Eye (tissue), 1 donor: ENCODE data around the gene TAF10.

Experiments used
- DNase-seq: peaks from one replicate; pipeline ENCODE4 v3.0.0-alpha.2; 2015

Gene TAF10

GRCh38 chr11:6607190-6607795, 4.7 kb downstream of the TAF10 start:
- DNase-seq, result no peak

GRCh38 chr11:6606471-6607189, 5.4 kb downstream of the TAF10 start:
- DNase-seq, result peak; percentile 94

GRCh38 chr11:6604790-6605189, 7.2 kb downstream of the TAF10 start:
- DNase-seq, result no peak

- DNase-seq, result peak; percentile 80
Measured at GRCh38 chr11:6604081-6604626, 7.9 kb downstream of the TAF10 start.

- DNase-seq, result peak; percentile 95
Measured at GRCh38 chr11:6603287-6604080, 8.5 kb downstream of the TAF10 start, which contains the start of the genes ILK and RRP8. TSS of gene ILK (plus strand) at chr11:6603774. CDS start at chr11:6604272, 498 bp downstream. TSS of gene RRP8 (minus strand) at chr11:6603616. CDS start at chr11:6603502, 114 bp downstream.

- no peak for DNase-seq
Measured at GRCh38 chr11:6602096-6602940, 9.7 kb downstream of the TAF10 start.

- no peak for DNase-seq
Measured at GRCh38 chr11:6601041-6601461, 11.0 kb downstream of the TAF10 start.

- no peak for DNase-seq
Measured at GRCh38 chr11:6599881-6600390, 12.1 kb downstream of the TAF10 start.

GRCh38 chr11:6599449-6599848, 12.6 kb downstream of the TAF10 start:
- no peak for DNase-seq

GRCh38 chr11:6598555-6598954, 13.5 kb downstream of the TAF10 start:
- no peak for DNase-seq

GRCh38 chr11:6596239-6596877, 15.7 kb downstream of the TAF10 start:
- DNase-seq, result no peak

GRCh38 chr11:6594142-6594768, 17.8 kb downstream of the TAF10 start:
- DNase-seq, result no peak

- no peak for DNase-seq
Measured at GRCh38 chr11:6588018-6588417, 24.0 kb downstream of the TAF10 start.

GRCh38 chr11:6587360-6587953, 24.6 kb downstream of the TAF10 start:
- DNase-seq, result no peak

GRCh38 chr11:6586434-6587359, 25.3 kb downstream of the TAF10 start:
- no peak for DNase-seq

- DNase-seq, result no peak
Measured at GRCh38 chr11:6584528-6584927, 27.5 kb downstream of the TAF10 start.

GRCh38 chr11:6583584-6583983, 28.4 kb downstream of the TAF10 start:
- DNase-seq, result no peak

GRCh38 chr11:6579681-6580080, 32.3 kb downstream of the TAF10 start:
- DNase-seq, result no peak

GRCh38 chr11:6578134-6578533, 33.9 kb downstream of the TAF10 start:
- DNase-seq, result no peak
